Sigmoid colon (tissue), 7 donors: ENCODE data around the gene PRDM5. TPM values are rescaled to one million over a fixed set of nuclear protein-coding genes. Genes with fewer than 3 reads are reported as not detected.

Source experiments
- DNase-seq: peaks from one replicate; pipeline ENCODE4 v3.0.0-alpha.2; 2019
- H3K27ac ChIP-seq, 4 donors: fragments of 200-600 bp; sonication (generic); one replicate each; pipeline ENCODE4 v1.5.1; 2016 to 2019; ENCODE audit warnings: mild to moderate bottlenecking in 1 of 4
- H3K27me3 ChIP-seq, 3 donors: fragments of 200-600 bp; sonication (generic); one replicate each; pipeline ENCODE4 v1.5.1; 2019; ENCODE audit warnings: mild to moderate bottlenecking in 1 of 3
- H3K36me3 ChIP-seq, 4 donors: fragments of 200-600 bp; sonication (generic); one replicate each; pipeline ENCODE4 v1.5.1; 2016 to 2019
- H3K4me1 ChIP-seq, 4 donors: fragments of 200-600 bp; sonication (generic); one replicate each; pipeline ENCODE4 v1.5.1; 2017 to 2019
- H3K4me3 ChIP-seq, 4 donors: fragments of 200-600 bp; sonication (generic); one replicate each; pipeline ENCODE4 v1.5.1; 2017 to 2019; ENCODE audit warnings: mild to moderate bottlenecking in 2 of 4, moderate library complexity in 1 of 4
- H3K9me3 ChIP-seq, 4 donors: fragments of 200-600 bp in 3 of 4; sonication (generic) in 3 of 4; one replicate each; pipeline versions ENCODE4 v1.5.1 to v1.6.1; 2013 to 2019
- EP300 ChIP-seq, 4 donors: sonication (generic); formaldehyde crosslinking; IDR thresholded peaks; one replicate each; pipeline ENCODE4 v1.6.1; 2017; ENCODE audit warnings: antibody characterized with exemption in 4 of 4
- POLR2A ChIP-seq, 2 donors: fragments of 450-650 bp; IDR thresholded peaks; one replicate each; pipeline ENCODE4 v1.6.1; 2016; ENCODE audit warnings: antibody characterized with exemption in 2 of 2, mild to moderate bottlenecking in 2 of 2, moderate library complexity in 2 of 2
- POLR2AphosphoS5 ChIP-seq, 4 donors: sonication (generic); formaldehyde crosslinking; IDR thresholded peaks; one replicate each; pipeline ENCODE4 v1.6.1; 2017; ENCODE audit warnings: antibody characterized with exemption in 4 of 4
- WGBS, 2 donors: extraction: QIAGEN DNeasy Blood & Tissue Kit; methylation state at CpG; one replicate each; pipeline ENCODE4 v1.1.7; 2013; 5-methylcytosine and 5-hydroxymethylcytosine counted together
- intact Hi-C: fragments of 100-400 bp; cut with DNase I; formaldehyde crosslinking; loops from one replicate; pipeline ENCODE4 v1.15.1; 2023
- polyA plus RNA-seq, 3 donors: library from polyadenylated mRNA; stranded (reverse); fragments of 200-250 nt; gene quantifications; one replicate each; pipeline ENCODE4 v1.2.3, GENCODE V29; 2013
- total RNA-seq, 4 donors: library from RNA; depleted of rRNA; stranded (reverse); fragments of >200 nt; gene quantifications; one replicate each; pipeline ENCODE4 v1.1.0, GENCODE V29; 2016
- TF ChIP-seq, protein P1 (sequence below), 4 experiments: fragments of 450-650 bp in 3 of 4; fragments of 200-600 bp in 1 of 4; IDR thresholded peaks; one replicate each; pipeline ENCODE4 v1.5.1; 2016 to 2019; ENCODE audit warnings: antibody characterized with exemption in 4 of 4, mild to moderate bottlenecking in 3 of 4, moderate library complexity in 2 of 4
- donor health status: healthy with polysubstance abuse.
- donor health status: Bipolar disorder and iron deficiency.
- donor health status: healthy.

PRDM5 gene
- total and polyA plus RNA-seq, 7 donors, result 1.8 to 25.0 (median 15.0) TPM

GRCh38 chr4:120728892-120729675 lies 193.4 kb downstream of the PRDM5 start:
- WGBS, 2 donors, result 80 to 87% methylated on average over 4 of the region's 4 CpGs
- intact Hi-C loops, result no loop called here
- Histone ChIP-seq H3K27me3 (no peaks in the 10 kb centered on the region), H3K4me3 (no peak overlapping the region), H3K27ac (no peak overlapping the region), H3K9me3 (no peaks in the 10 kb centered on the region), H3K4me1 (no peaks in the 10 kb centered on the region), H3K36me3 (no peaks in the 10 kb centered on the region)
- TF ChIP-seq POLR2AphosphoS5 (IDR thresholded peaks at IDR 0.05), result no peak
- TF ChIP-seq POLR2A (IDR thresholded peaks at IDR 0.05), result no peak
- TF ChIP-seq, protein P1, sequence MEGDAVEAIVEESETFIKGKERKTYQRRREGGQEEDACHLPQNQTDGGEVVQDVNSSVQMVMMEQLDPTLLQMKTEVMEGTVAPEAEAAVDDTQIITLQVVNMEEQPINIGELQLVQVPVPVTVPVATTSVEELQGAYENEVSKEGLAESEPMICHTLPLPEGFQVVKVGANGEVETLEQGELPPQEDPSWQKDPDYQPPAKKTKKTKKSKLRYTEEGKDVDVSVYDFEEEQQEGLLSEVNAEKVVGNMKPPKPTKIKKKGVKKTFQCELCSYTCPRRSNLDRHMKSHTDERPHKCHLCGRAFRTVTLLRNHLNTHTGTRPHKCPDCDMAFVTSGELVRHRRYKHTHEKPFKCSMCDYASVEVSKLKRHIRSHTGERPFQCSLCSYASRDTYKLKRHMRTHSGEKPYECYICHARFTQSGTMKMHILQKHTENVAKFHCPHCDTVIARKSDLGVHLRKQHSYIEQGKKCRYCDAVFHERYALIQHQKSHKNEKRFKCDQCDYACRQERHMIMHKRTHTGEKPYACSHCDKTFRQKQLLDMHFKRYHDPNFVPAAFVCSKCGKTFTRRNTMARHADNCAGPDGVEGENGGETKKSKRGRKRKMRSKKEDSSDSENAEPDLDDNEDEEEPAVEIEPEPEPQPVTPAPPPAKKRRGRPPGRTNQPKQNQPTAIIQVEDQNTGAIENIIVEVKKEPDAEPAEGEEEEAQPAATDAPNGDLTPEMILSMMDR (IDR thresholded peaks at IDR 0.05), result no peak
- TF ChIP-seq EP300 (IDR thresholded peaks at IDR 0.05), result no peak
- no peak for DNase-seq

- WGBS, 2 donors, result 66 to 85% methylated on average over 6 of the region's 6 CpGs
- H3K4me1 ChIP-seq, result no peaks in the 10 kb centered on the region
- TF ChIP-seq, protein P1 (IDR thresholded peaks at IDR 0.05), result no peak
- TF ChIP-seq EP300 (IDR thresholded peaks at IDR 0.05) (no peak), POLR2AphosphoS5 (IDR thresholded peaks at IDR 0.05) (no peak), POLR2A (IDR thresholded peaks at IDR 0.05) (no peak)
- intact Hi-C loops, result no loop called here
- H3K9me3 ChIP-seq, result no peaks in the 10 kb centered on the region
- H3K36me3 ChIP-seq, result no peaks in the 10 kb centered on the region
- no peaks in the 10 kb centered on the region for H3K27me3 ChIP-seq
- no peak for DNase-seq
- no peak overlapping the region for H3K4me3 ChIP-seq
- H3K27ac ChIP-seq, result no peak overlapping the region
Measured at GRCh38 chr4:120725639-120726580, 196.6 kb downstream of the PRDM5 start.

DNA sequence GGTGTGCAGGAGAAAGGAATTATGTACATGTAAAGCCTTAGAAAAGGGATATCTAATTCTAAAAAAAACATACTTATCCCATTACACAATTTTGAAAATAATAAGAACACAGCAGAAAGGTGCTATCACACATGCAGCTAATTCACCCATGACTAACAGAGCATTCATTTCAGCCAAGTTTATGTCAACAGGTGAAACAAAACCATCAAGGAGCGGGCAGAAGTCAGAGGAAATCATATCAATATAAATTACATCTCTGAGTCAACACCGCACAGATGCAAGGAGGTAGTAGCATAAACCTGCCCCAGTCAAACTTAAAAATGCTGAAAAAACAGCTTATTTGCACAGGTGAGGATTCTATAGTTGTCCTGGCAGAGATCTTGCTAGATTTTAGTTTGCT lies 197.9 kb downstream of the PRDM5 start:
- intact Hi-C loops, result no loop called here
- 20 to 67% methylated on average over 2 of the region's 2 CpGs for WGBS, 2 donors
- TF ChIP-seq POLR2A (IDR thresholded peaks at IDR 0.05) (no peak), EP300 (IDR thresholded peaks at IDR 0.05) (no peak), POLR2AphosphoS5 (IDR thresholded peaks at IDR 0.05) (no peak)
- Histone ChIP-seq H3K9me3 (no peaks in the 10 kb centered on the region), H3K4me3 (no peak overlapping the region), H3K36me3 (no peaks in the 10 kb centered on the region), H3K27ac (no peak overlapping the region), H3K4me1 (no peaks in the 10 kb centered on the region), H3K27me3 (no peaks in the 10 kb centered on the region)
- no peak for DNase-seq

- intact Hi-C loops, result no loop called here
- DNase-seq, result no peak
- WGBS, 2 donors, result 96 to 97% methylated on average over 2 of the region's 2 CpGs
- no peak overlapping the region for H3K27ac ChIP-seq
- H3K36me3 ChIP-seq, result no peaks in the 10 kb centered on the region
- no peaks in the 10 kb centered on the region for H3K9me3 ChIP-seq
- no peak for TF ChIP-seq EP300 (IDR thresholded peaks at IDR 0.05)
- no peak for TF ChIP-seq POLR2A (IDR thresholded peaks at IDR 0.05)
- no peak for TF ChIP-seq POLR2AphosphoS5 (IDR thresholded peaks at IDR 0.05)
- TF ChIP-seq, protein P1 (IDR thresholded peaks at IDR 0.05), result no peak
- H3K27me3 ChIP-seq, result no peaks in the 10 kb centered on the region
- H3K4me1 ChIP-seq, result peaks cover 0 to 3% (median 0%) of the 10 kb centered on the region in 4 donors
- H3K4me3 ChIP-seq, result no peak overlapping the region
Measured at GRCh38 chr4:120723986-120724385, 198.5 kb downstream of the PRDM5 start.

DNA sequence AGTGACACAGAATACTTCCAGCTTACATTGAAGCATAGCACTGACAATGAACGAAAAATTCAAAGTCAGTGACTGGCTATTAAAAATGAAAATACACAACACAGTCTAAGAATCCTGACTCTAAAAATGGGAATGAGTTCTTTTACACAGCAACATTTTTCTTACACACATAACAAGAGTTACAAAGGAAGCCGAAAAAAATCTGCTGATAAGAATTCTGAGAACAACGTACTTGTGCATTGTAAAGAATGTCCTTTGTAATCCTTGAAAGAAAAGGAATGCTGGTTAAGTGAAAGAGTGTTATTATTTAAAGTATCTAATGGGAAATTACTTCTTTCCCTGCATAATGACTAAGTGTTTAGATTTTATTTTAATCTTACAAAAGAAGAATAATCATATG lies 199.4 kb downstream of the PRDM5 start:
- Histone ChIP-seq H3K9me3 (no peaks in the 10 kb centered on the region), H3K27ac (no peak overlapping the region), H3K4me3 (no peak overlapping the region), H3K27me3 (no peaks in the 10 kb centered on the region), H3K4me1 (peaks cover 0 to 5% (median 0%) of the 10 kb centered on the region in 4 donors), H3K36me3 (no peaks in the 10 kb centered on the region)
- DNase-seq, result no peak
- intact Hi-C loops, result no loop called here
- 86 to 90% methylated on average over 3 of the region's 3 CpGs for WGBS, 2 donors
- TF ChIP-seq, protein P1 (IDR thresholded peaks at IDR 0.05), result no peak
- TF ChIP-seq POLR2AphosphoS5 (IDR thresholded peaks at IDR 0.05) (no peak), EP300 (IDR thresholded peaks at IDR 0.05) (no peak), POLR2A (IDR thresholded peaks at IDR 0.05) (no peak)
